ENCODE results near the gene CYP21A2. TPM values are rescaled to one million over a fixed set of nuclear protein-coding genes. Genes with fewer than 3 reads are reported as not detected.
"Not testable (repeated sequence)": the region's sequence is repeated elsewhere in the genome, so short reads cannot be mapped to it uniquely, and the experiment has no call there.

Gene CYP21A2
- polyA plus RNA-seq, 6 donors from 2014 or later = not detected

GRCh38 chr6:32050562-32050961 lies 12.3 kb downstream of the CYP21A2 start:
- ATAC-seq (ENCODE audit: low read depth in 2 of 2) (no peak), DNase-seq (no peak)
- Mint-ChIP-seq H3K4me3 (no peak overlapping the region), H3K9me3 (no peaks in the 10 kb centered on the region), H3K4me1 (peaks cover 5 to 7% (median 5%) of the 10 kb centered on the region in 3 donors), H3K36me3 (no peaks in the 10 kb centered on the region), H3K27me3 (peaks cover 8 to 16% (median 10%) of the 10 kb centered on the region in 3 donors), H3K27ac (peak overlapping the region in 1 of 6 donors; percentile 8)

- H3K4me3 Mint-ChIP-seq; DNase-seq; H3K9me3 Mint-ChIP-seq; H3K27ac Mint-ChIP-seq; H3K4me1 Mint-ChIP-seq; ATAC-seq (ENCODE audit: low read depth in 2 of 2); H3K36me3 Mint-ChIP-seq: not testable (repeated sequence)
- peaks cover 8 to 31% (median 19%) of the 10 kb centered on the region in 3 donors for H3K27me3 Mint-ChIP-seq
These were observed 14.4 kb downstream of the CYP21A2 start for GRCh38 chr6:32052626-32053025.

DNA sequence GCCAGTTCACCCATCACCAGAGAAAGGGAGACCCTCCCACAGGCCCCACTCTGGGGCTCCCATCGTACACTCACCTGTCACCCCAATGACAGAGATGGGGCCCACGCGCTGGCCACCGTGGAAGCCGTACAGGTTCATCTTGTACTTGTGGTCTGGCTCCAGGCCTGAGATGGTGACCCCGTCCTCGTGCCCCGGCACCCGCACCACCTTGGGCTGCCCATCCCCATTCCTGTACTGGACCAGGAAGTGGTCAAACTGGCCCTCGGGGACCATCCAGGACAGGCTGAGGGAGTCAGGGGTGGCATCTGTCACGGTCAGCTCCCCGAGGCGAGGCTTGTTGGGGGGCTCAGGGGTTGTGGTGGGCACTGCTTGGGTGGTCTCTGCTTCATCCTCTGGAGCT lies 15.1 kb downstream of the CYP21A2 start:
- peaks cover 8 to 38% (median 24%) of the 10 kb centered on the region in 3 donors for H3K27me3 Mint-ChIP-seq
- not testable (repeated sequence) for H3K4me3 Mint-ChIP-seq

DNA sequence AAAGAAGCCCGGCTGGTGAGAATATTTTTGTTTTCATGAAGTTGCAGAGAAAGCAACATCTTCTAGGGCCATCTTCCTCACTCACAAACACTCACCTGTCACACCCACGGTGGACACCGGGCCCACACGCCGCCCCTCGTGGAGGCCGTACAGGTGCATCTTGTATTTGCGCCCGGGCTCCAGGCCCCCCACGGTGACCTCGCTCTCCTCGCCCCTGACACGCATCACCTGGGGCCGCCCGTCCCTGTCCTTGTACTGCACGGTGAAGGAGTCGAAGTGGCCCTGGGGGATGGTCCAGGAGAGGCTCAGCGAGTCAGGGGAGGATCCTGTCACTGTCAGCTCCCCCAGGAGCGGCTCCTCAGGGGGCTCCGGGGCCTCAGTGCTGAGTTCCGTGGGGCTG lies 17.5 kb downstream of the CYP21A2 start:
- not testable (repeated sequence) for H3K27ac Mint-ChIP-seq; H3K9me3 Mint-ChIP-seq; ATAC-seq (ENCODE audit: low read depth in 2 of 2); DNase-seq; H3K4me1 Mint-ChIP-seq; H3K36me3 Mint-ChIP-seq; H3K4me3 Mint-ChIP-seq
- H3K27me3 Mint-ChIP-seq = peaks cover 12 to 38% (median 31%) of the 10 kb centered on the region in 3 donors

More for the DNA sequence above, 15.1 kb downstream of the CYP21A2 start:
- H3K27ac Mint-ChIP-seq; H3K9me3 Mint-ChIP-seq; H3K4me1 Mint-ChIP-seq; H3K36me3 Mint-ChIP-seq; ATAC-seq (ENCODE audit: low read depth in 2 of 2); DNase-seq: not testable (repeated sequence)

DNA sequence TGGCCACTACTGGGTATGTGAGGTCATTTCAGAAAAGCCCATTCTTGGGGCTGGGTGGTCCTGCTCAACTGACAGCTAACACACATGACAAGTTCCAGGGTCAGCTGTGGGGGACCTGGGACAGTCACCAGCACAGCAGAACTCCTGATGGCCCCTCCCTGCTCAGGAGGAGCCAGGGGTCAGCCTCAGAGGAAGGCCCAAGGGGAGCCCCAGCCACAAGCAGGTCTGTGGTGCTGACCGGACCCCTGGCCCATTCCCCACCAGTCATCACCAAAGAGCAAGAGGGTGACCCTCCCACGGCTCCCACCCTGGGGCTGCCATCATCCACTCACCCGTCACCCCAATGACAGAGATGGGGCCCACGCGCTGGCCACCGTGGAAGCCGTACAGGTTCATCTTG lies 18.0 kb downstream of the CYP21A2 start:
- H3K36me3 Mint-ChIP-seq = no peaks in the 10 kb centered on the region
- DNase-seq (no peak), ATAC-seq (ENCODE audit: low read depth in 2 of 2) (no peak)
- H3K27me3 Mint-ChIP-seq = peaks cover 12 to 38% (median 31%) of the 10 kb centered on the region in 3 donors
- H3K4me3 Mint-ChIP-seq = no peak overlapping the region
- no peaks in the 10 kb centered on the region for H3K4me1 Mint-ChIP-seq
- H3K9me3 Mint-ChIP-seq = no peaks in the 10 kb centered on the region
- H3K27ac Mint-ChIP-seq = no peak overlapping the region

GRCh38 chr6:32057966-32058365 lies 19.8 kb downstream of the CYP21A2 start:
- Mint-ChIP-seq H3K9me3 (no peaks in the 10 kb centered on the region), H3K4me3 (no peak overlapping the region), H3K27ac (peak overlapping the region in 1 of 6 donors; percentile 15), H3K27me3 (peaks cover 12 to 38% (median 31%) of the 10 kb centered on the region in 3 donors), H3K4me1 (no peaks in the 10 kb centered on the region), H3K36me3 (no peaks in the 10 kb centered on the region)
- no peak for ATAC-seq (ENCODE audit: low read depth in 2 of 2)
- no peak for DNase-seq

DNA sequence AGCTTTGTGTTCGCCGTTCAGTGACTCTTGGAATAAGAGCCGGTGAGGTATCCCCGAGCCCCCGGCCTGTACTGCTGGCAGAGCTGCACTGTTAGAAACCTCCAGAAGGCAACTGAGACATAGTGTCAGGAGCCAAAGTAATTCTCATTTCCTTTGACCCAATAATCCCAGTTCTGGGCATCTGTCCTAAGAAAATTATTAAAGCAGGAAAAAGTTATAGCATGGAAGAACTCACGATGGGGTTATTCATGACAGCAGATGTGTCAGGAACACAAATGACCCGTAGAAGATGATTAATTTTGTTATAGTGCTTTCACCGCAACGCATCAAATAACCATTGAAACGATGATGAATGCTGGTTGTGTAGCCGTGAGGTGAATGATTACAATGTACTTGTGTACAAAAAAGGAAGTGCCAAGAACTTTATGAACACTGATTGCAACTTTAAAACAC lies 20.3 kb downstream of the CYP21A2 start:
- Mint-ChIP-seq H3K4me3 (no peak overlapping the region), H3K27ac (peak overlapping the region in 1 of 6 donors; percentile 69), H3K9me3 (no peaks in the 10 kb centered on the region), H3K4me1 (no peaks in the 10 kb centered on the region), H3K27me3 (peaks cover 12 to 38% (median 31%) of the 10 kb centered on the region in 3 donors), H3K36me3 (no peaks in the 10 kb centered on the region)
- ATAC-seq (ENCODE audit: low read depth in 2 of 2) (no peak), DNase-seq (no peak)

DNA sequence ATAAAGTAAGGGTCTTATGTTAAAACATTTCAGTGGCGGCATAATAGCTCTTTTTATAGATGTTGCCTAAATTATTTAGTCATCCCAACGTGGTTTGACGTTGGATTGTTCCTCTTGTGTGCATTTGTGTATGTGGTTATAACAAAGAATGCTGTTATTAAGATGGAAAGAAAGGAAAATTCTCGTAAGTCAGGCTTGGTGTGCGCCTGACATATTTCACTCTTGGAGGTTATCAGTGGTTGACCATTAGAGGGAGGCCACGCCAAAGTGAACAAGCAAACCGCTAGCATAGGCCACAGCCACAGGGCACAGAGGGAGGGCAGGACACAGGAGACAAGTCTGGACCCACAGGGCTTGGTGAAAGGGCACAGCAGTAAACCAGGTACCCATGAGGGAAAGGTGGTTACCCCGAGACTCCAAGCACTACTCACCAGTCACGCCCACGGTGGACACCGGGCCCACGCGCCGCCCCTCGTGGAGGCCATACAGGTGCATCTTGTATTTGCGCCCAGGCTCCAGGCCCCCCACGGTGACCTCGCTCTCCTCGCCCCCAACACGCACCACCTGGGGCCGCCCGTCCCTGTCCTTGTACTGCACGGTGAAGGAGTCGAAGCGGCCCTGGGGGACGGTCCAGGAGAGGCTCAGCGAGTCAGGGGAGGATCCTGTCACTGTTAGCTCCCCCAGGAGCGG lies 22.9 kb downstream of the CYP21A2 start:
- no peaks in the 10 kb centered on the region for H3K4me1 Mint-ChIP-seq
- no peak overlapping the region for H3K27ac Mint-ChIP-seq
- no peaks in the 10 kb centered on the region for H3K36me3 Mint-ChIP-seq
- no peaks in the 10 kb centered on the region for H3K9me3 Mint-ChIP-seq
- no peak overlapping the region for H3K4me3 Mint-ChIP-seq
- peaks cover 4 to 25% (median 21%) of the 10 kb centered on the region in 3 donors for H3K27me3 Mint-ChIP-seq
- DNase-seq (no peak), ATAC-seq (ENCODE audit: low read depth in 2 of 2) (no peak)

DNA sequence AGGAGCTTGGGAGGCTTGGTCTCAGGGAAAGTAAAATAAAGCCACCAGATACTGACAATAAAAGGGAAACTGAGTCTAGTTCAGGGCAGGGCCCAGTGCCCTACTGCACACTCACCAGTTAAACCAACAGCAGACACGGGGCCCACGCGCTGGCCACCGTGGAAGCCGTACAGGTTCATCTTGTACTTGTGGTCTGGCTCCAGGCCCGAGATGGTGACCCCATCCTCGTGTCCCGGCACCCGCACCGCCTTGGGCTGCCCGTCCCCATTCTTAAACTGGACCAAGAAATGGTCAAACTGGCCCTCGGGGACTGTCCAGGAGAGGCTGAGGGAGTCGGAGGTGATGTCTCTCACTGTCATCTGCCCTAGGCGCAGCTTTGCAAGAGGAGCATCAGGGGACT lies 26.5 kb downstream of the CYP21A2 start:
- Mint-ChIP-seq H3K36me3 (no peaks in the 10 kb centered on the region), H3K27ac (no peak overlapping the region), H3K4me1 (no peaks in the 10 kb centered on the region), H3K27me3 (peaks cover 0 to 8% (median 7%) of the 10 kb centered on the region in 3 donors), H3K4me3 (no peak overlapping the region), H3K9me3 (no peaks in the 10 kb centered on the region)
- no peak for DNase-seq
- ATAC-seq (ENCODE audit: low read depth in 2 of 2) = no peak

DNA sequence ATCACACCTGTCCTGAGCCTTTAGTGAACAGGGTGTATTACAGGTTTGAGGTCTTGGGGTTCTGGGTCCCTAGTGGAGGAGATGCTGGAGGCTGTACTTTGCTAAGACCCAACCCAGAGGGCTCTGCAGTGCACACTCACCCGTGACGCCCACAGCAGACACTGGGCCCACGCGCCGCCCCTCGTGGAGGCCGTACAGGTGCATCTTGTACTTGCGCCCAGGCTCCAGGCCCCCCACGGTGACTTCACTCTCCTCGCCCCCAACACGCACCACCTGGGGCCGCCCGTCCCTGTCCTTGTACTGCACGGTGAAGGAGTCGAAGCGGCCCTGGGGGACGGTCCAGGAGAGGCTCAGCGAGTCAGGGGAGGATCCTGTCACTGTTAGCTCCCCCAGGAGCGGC lies 29.3 kb downstream of the CYP21A2 start:
- H3K4me3 Mint-ChIP-seq; H3K4me1 Mint-ChIP-seq; ATAC-seq (ENCODE audit: low read depth in 2 of 2); H3K36me3 Mint-ChIP-seq; DNase-seq; H3K9me3 Mint-ChIP-seq; H3K27ac Mint-ChIP-seq: not testable (repeated sequence)
- peaks cover 4 to 21% (median 15%) of the 10 kb centered on the region in 3 donors for H3K27me3 Mint-ChIP-seq

- not testable (repeated sequence) for H3K27ac Mint-ChIP-seq; ATAC-seq (ENCODE audit: low read depth in 2 of 2); H3K9me3 Mint-ChIP-seq; DNase-seq; H3K36me3 Mint-ChIP-seq; H3K4me3 Mint-ChIP-seq; H3K4me1 Mint-ChIP-seq
- H3K27me3 Mint-ChIP-seq = peaks cover 4 to 27% (median 15%) of the 10 kb centered on the region in 3 donors
These were observed 30.1 kb downstream of the CYP21A2 start for GRCh38 chr6:32068315-32068714.

DNA sequence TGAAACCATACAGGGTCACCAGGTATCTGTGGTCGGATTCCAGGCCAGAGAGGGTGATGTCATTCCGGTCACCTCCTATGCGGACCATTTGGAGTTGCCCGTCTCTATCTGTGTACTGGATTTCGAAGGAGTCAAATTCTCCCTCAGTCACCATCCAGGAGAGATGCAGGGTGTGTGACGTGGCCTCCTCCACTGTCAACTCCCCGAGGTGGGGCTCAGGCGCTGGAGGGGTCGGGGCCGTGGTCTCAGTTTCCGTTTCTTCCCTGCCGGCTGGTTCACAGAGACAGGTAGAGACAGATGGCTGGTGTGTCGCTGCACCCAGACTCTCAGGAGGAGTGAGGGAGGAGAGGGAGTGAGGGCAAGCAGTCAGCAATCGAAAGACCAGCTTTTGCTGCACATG lies 30.7 kb downstream of the CYP21A2 start:
- Mint-ChIP-seq H3K36me3 (no peaks in the 10 kb centered on the region), H3K4me3 (no peak overlapping the region), H3K4me1 (no peaks in the 10 kb centered on the region), H3K27me3 (peaks cover 4 to 28% (median 13%) of the 10 kb centered on the region in 3 donors), H3K27ac (no peak overlapping the region), H3K9me3 (no peaks in the 10 kb centered on the region)
- ATAC-seq (ENCODE audit: low read depth in 2 of 2) (no peak), DNase-seq (no peak)

GRCh38 chr6:32069460-32069859 lies 31.2 kb downstream of the CYP21A2 start:
- ATAC-seq (ENCODE audit: low read depth in 2 of 2) = no peak

GRCh38 chr6:32069878-32070515 lies 31.8 kb downstream of the CYP21A2 start:
- no peaks in the 10 kb centered on the region for H3K4me1 Mint-ChIP-seq
- H3K36me3 Mint-ChIP-seq = no peaks in the 10 kb centered on the region
- H3K27me3 Mint-ChIP-seq = peaks cover 4 to 38% (median 20%) of the 10 kb centered on the region in 3 donors
- DNase-seq = no peak
- peak overlapping the region in 1 of 8 donors; percentile 42 for H3K4me3 Mint-ChIP-seq
- H3K27ac Mint-ChIP-seq = peak overlapping the region in 1 of 6 donors; percentile 70
- H3K9me3 Mint-ChIP-seq = no peaks in the 10 kb centered on the region
- no peak for ATAC-seq (ENCODE audit: low read depth in 2 of 2)

More at GRCh38 chr6:32069460-32069859, 31.2 kb downstream of the CYP21A2 start:
- Mint-ChIP-seq H3K27me3 (peaks cover 4 to 33% (median 14%) of the 10 kb centered on the region in 3 donors), H3K4me1 (no peaks in the 10 kb centered on the region), H3K36me3 (no peaks in the 10 kb centered on the region), H3K9me3 (no peaks in the 10 kb centered on the region), H3K4me3 (no peak overlapping the region), H3K27ac (peak overlapping the region in 2 of 6 donors; percentile 70 to 75)
- DNase-seq = no peak
